ENCODE results near the gene ZNF613. TPM values are rescaled to one million over a fixed set of nuclear protein-coding genes. Genes with fewer than 3 reads are reported as not detected.
"Not testable (repeated sequence)": the region's sequence is repeated elsewhere in the genome, so short reads cannot be mapped to it uniquely, and the experiment has no call there.

ZNF613 gene
- total RNA-seq, 2 experiments from 2014 or later = 4.2 to 4.7 TPM

DNA sequence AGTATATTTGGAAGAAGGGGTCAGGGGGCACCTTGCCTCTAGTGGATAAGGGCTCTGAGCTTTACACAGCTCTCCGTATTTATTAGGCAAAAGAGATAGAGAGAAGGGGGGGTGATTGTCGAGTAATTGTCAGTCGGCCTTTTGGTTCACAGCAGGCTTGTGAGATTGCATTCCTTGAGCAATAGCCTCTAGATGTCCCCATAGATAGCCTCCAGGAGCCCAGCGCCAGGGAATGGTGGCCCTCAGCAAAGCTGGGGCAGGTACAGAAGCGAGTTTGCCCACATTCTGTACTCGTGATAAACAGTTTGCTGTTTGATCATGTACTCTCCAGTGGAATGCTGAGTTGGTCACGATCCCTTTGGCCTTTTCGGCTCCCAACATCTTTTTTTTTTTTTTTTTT lies 4.6 kb downstream of the ZNF613 start:
- CTCF ChIA-PET = no interaction called here
- POLR2A ChIA-PET = no interaction called here

DNA sequence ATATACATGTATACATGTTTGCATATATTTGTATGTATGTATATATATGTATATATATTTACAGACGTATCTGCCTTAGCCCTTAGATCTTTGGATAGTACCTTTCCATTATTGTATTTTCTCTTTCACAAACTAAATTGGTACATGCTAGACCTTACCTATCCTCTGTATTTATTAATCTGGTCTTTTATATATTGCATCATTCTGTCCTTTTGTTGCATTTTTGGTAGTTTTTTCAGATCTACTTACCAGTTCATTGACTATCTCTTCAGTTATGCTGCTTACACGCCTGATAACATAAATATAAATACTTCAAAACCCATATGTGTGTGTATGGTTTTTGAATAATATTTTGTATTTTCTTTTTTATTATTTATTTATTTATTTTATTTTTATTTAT lies 11.7 kb downstream of the ZNF613 start:
- ChIA-PET POLR2A (no interaction called here), CTCF (no interaction called here)

DNA sequence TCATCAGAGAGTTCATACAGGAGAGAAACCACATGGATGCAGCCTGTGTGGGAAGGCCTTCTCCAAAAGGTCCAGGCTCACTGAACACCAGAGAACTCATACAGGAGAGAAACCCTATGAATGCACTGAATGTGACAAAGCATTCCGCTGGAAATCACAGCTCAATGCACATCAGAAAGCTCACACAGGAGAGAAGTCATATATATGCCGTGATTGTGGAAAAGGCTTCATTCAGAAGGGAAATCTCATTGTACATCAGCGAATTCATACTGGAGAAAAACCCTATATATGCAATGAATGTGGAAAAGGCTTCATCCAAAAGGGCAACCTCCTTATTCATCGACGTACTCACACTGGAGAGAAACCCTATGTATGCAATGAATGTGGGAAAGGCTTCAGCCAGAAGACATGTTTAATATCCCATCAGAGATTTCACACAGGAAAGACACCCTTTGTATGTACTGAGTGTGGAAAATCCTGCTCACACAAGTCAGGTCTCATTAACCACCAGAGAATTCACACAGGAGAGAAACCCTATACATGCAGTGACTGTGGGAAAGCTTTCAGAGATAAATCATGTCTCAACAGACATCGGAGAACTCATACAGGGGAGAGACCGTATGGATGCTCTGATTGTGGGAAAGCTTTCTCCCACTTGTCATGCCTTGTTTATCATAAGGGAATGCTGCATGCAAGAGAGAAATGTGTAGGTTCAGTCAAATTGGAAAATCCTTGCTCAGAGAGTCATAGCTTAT lies 17.7 kb downstream of the ZNF613 start:
- CTCF ChIA-PET = no interaction called here
- POLR2A ChIA-PET = no interaction called here

DNA sequence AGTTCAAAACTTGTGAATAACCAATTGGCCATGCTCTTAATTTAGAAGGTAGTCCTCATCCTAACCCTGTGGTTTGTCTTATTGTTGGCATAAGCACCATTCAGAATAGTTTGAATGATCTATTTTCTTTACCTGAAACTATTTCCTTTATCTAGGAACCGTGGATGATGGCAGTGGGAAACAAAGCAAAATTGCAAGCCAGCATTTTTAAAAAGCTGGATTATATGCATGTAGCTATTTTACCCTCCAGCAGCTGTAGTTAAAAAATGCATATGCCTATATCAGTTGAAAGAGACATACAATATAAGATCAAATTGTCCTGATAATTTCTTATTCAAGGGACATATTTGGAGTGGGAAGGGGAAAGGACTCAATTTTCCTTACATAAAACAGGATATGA lies 19.3 kb downstream of the ZNF613 start:
- CTCF ChIA-PET = no interaction called here
- POLR2A ChIA-PET = no interaction called here

DNA sequence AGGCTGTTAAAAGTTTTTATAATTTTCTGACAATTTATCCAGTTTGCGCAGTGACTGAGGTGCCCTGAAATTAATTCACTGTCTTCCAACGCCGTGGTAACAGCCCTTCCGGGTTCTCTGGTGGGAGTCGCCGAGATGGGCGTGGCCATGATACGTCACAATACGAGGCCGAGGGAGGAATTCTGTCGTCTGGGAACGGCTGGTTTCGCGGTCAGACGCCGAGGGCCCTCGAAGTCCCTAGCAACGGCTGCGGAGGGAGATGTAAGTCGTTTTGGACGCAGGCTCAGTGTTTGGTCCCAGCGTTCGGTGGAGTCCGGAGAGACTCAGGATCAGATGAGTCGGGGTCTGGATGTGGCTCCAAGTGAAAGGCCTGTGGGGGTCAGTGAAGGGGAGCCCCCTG lies 21.7 kb downstream of the ZNF613 start:
- ChIA-PET POLR2A (no interaction called here), CTCF (no interaction called here)

DNA sequence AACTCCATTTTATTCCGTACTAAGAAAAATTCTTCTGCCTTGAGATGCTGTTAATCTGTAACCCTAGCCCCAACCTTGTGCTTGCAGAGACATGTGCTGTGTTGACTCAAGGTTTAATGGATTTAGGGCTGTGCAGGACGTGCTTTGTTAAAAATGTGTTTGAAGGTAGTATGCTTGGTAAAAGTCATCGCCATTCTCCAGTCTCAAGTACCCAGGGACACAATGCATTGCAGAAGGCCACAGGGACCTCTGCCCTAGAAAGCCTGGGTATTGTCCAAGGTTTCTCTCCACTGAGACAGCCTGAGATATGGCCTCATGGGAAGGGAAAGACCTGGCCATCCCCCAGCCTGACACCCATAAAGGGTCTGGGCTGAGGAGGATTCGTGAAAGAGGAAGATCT lies 30.6 kb downstream of the ZNF613 start:
- CTCF ChIA-PET, POLR2A ChIA-PET: not testable (repeated sequence)

DNA sequence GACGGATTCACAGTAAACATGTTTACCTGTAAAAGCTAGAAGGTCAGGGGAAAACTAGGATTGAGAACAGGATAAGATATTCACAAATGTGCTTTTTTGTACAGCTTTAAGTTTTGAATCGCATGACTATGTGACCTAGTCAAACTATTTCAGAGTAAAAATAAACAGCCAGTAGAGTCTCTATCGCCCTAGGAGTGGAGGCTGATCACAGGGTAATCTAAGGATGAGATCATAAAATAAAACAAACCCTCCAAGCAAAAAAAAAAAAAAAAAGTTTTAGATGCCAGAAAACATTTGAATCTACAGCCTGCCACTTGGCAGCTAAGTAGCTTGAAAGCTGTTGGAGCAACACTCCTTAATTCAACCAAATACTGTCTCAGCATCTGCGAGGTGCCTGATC lies 32.5 kb downstream of the ZNF613 start:
- CTCF ChIA-PET = interaction anchor here (0.6 kb wide), 1 partner anchor 433 kb away, joined by 3 read pairs; no protein-coding TSS in a partner anchor

DNA sequence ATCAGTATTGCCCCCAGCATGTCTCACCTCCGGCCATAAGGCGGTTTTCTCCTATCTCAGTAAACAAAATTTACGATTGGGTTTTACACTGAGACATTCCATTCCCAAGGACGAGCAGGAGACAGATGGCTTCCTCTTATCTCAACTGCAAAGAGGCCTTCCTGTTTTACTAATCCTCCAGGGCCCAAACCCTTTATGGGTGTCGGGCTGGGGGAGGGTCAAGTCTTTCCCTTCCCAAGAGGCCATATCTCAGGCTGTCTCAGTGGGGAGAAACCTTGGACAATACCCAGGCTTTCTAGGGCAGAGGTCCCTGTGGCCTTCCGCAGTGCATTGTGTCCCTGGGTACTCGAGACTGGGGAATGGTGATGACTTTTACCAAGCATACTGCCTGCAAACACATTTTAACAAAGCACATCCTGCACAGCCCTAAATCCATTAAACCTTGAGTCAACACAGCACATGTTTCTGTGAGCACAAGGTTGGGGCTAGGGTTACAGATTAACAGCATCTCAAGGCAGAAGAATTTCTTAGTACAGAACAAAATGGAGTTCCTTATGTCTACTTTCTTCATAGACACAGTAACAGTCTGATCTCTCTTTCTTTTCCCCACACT lies 33.5 kb downstream of the ZNF613 start:
- POLR2A ChIA-PET, CTCF ChIA-PET: not testable (repeated sequence)

More for the DNA sequence above, 32.5 kb downstream of the ZNF613 start:
- POLR2A ChIA-PET = no interaction called here

DNA sequence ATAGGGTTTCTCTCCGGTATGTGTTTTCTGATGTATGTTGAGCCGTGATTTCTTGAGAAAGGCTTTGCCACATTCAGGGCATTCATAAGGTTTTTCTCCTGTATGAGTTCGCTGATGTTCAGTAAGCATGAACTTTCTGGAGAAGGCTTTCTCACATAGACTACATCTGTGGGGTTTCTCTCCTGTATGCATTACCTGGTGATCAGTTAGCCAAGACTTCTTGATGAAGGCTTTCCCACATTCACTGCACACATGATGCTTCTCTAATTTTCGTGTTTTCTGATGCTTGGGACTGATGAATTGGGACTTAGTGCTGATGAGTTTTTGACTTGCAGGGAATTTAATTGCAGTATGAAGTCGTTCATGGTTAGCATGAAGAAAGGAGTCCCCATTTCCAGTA lies 38.3 kb downstream of the ZNF613 start:
- ChIA-PET POLR2A (no interaction called here), CTCF (no interaction called here)

DNA sequence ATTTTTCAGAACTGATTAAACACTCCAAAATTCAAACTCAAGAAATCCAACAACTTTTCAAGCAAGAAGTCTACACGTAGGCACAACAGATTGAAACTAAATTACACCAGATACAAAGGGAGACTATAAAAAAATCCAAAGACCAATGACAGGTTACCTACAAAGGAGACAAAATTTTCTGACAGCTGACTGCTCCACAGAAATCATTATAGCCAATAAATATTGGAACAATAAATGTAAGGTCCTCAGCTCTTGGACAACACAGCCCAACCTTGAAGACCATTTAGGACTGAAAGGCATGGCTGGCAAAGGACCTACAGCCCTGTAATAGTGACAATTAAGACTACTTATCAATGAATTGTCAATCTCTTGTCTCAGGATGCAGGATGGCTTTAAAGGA lies 43.4 kb downstream of the ZNF613 start:
- POLR2A ChIA-PET = no interaction called here
- CTCF ChIA-PET = no interaction called here

DNA sequence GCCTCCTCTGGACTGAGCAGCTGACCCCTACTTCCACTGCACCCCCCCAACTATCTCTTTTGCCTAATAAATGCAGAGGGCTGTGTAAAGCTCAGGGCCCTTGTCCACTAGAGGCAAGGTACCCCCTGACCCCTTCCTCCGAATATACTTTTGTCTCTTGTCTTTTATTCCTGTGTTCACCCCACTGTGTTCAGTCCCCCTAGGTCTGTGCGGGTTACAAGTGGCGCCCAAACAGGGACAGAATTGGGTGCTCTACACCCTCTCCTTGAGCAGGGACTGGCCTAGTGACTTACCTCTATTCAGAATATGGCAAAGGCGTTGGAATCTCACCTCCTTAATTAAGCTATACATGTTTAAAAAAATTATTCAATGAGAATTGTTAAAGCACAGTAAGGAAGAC lies 44.4 kb downstream of the ZNF613 start:
- ChIA-PET CTCF (interaction anchor here (0.6 kb wide), 1 partner anchor 24 kb away, joined by 4 read pairs; no protein-coding TSS in a partner anchor), POLR2A (no interaction called here)

DNA sequence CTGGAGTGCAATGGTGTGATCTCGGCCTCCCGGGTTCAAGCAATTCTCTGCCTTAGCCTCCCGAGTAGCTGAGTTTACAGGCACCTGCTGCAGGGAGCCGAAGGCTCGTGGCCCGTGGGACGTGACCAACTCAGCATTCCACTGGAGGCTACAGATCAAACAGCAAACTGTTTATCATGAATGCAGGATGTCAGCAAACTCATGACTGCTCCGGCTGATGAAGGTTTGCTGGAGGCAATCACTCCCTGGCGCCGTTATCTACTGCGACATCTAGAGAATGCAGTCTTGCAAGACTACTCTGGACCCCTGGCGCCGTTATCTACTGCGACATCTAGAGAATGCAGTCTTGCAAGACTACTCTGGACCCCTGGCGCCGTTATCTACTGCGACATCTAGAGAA lies 48.5 kb downstream of the ZNF613 start:
- CTCF ChIA-PET, POLR2A ChIA-PET: not testable (repeated sequence)

DNA sequence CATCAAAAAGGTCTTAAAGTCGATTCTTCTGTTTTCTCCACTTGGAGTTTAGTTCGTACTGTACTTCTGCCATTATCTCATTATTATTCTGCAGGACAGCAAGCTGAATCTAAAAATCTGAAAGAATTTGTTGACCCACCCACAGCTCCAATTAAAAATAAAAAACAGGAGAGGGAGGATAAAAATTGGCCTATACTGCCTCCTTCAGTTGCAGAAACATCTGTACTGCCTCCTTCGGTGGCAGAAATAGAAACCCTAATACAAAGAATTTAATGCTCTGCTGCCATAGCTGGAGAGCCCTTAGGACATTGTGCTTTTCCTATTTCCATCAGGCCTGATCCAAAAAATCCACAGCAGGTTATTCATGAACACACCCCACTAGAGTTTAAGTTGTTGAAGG lies 49.6 kb downstream of the ZNF613 start:
- ChIA-PET POLR2A (no interaction called here), CTCF (no interaction called here)

DNA sequence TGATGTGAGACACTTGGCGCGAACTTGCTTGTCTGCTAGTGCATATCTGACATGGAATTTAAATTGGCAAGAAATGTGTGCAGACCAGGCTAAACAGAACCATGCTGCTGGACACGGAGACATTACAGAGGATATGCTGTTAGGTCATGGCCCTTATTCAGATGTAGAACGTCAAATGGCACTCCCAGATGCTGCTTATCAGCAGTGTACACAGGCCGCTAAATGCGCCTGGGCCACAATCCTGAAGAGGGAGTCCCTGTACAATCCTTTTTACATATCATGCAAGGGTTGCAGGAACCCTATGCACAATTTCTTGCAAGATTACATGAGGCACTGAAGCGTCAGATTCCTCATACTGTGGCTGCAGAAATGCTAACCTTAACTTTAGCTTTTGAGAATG lies 50.1 kb downstream of the ZNF613 start:
- CTCF ChIA-PET = no interaction called here
- POLR2A ChIA-PET = no interaction called here

DNA sequence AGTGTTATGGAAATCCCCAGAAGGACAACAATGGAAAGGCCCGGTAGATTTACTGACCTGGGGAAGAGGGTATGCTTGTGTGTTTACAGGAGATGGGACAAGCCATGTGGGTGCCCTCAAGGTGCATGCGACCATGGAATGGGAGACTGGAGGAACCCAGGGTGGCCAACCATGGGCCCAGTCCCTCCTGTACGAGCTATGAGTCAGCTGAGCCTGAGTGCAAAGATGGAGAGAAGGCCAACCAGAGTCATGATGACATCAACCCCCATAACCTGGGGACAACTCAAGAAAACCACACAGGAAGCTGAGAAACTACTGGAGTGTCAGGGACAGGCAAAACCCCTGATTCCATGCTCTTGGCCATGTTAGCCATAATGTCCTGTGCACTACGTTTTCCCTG lies 51.6 kb downstream of the ZNF613 start:
- POLR2A ChIA-PET = no interaction called here

DNA sequence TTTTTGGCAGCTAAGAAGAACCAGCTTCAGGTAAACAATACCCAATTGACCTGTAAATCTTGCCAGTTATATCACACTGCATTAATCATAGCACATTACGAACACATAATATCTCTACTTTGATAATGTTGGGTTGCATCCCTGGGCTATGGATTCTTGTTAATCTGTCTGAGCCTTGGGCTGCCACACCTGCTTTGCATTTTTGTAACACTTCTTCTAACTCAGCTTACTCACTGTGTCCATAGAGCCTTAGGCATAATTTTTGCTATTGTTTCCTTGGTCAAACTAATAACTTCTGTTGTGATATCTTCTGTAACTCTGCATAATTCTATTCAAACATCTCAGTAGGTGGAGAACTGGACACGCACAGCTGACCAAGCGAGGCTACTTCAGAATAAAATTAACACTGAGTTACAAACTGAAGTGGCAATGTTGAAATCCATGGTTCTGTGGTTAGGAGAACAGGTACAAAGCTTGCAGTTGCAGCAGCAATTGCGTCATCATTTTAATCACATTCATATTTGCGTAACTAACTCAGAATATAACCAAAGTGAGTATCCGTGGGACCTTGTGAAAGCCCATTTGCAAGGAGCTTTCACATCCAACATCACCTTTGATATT lies 53.0 kb downstream of the ZNF613 start:
- POLR2A ChIA-PET = no interaction called here

More for the DNA sequence above, 51.6 kb downstream of the ZNF613 start:
- CTCF ChIA-PET = no interaction called here

DNA sequence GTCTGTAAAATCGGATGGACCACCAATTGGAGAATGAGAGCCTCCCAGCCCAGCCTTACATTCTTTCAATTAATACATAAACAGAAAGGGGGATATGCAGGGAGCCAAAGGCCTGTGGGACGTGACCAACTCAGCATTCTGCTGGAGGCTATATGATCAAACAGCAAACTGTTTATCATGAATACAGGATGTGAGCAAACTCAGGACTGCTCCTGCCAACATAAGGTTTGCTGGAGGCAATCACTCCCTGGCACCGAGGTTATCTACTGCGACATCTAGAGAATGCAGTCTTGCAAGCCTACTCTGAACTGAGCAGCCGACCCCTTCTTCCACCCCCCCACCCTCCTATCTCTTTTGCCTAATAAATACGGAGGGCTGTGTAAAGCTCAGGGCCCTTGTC lies 53.7 kb downstream of the ZNF613 start:
- POLR2A ChIA-PET = interaction anchor here (0.6 kb wide), 1 partner anchor 1920 kb away, joined by 4 read pairs; no protein-coding TSS in a partner anchor
- CTCF ChIA-PET = not testable (repeated sequence)

More for the DNA sequence above, 53.0 kb downstream of the ZNF613 start:
- CTCF ChIA-PET = no interaction called here

DNA sequence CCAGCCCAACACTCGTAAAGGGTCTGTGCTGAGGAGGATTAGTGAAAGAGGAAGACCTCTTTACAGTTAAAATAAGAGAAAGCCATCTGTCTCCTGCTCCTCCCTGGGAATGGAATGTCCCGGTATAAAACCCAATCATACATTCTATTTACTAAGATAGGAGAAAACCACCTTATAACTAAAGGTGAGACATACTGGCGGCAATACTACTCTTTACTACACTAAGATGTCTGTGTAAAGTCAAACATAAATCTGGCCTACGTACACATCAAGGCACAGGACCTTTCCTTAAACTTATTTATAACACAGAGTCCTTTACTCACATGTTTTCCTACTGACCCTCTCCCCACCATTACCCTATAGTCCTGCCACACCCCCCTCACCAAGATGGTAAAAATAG lies 56.1 kb downstream of the ZNF613 start:
- ChIA-PET CTCF (no interaction called here), POLR2A (no interaction called here)

DNA sequence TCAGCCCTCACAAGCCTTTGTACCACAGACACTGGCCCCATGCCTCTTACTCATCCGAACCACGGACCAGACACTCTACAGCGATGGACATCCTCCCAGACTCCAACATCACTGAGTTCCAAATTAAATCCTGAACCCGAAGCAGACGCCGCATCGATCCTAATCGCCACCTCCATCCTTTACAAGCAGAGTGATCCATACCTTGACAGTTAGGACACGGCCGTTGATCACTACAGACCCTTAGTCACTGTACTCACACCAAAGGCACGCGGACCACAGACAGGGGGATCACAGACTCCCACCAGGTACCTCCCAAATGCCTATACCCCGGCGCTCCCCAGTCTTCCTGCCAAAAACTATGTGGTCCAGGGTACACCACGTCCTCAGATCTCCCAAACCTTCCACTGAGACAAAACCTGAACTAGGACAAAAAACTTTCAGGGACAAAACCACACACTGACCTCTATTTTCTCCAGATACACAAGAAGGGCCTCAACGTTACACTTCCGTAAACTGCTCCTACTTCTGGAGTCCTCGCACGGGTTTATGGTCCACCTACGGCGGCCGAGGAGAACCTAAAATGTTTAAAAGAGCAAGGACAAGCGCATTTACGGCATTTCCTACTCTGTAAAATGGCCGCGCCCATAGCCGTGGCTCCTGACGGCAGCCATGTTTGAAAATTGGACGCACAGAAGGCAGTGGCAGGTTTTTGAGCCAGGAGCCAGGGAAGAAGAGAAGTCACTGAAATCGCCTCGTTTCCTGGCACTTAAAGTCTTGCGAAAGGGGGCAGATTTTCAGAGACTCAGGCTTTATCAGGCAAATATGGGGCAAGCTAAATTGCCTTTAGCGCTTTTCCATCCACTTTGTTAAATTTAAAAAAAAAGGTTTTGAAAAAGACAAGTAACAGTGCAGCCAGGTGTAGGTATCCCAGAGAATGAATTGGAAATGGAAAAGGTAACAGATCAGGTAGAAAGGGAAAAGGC lies 59.3 kb downstream of the ZNF613 start, which contains the start of gene ZNF350:
TSS of gene ZNF350 (minus strand) at position 532 of the 983 bp plus-strand sequence. CDS start 12,480 bp downstream, outside the sequence.
- ChIA-PET POLR2A (no interaction called here), CTCF (no interaction called here)

DNA sequence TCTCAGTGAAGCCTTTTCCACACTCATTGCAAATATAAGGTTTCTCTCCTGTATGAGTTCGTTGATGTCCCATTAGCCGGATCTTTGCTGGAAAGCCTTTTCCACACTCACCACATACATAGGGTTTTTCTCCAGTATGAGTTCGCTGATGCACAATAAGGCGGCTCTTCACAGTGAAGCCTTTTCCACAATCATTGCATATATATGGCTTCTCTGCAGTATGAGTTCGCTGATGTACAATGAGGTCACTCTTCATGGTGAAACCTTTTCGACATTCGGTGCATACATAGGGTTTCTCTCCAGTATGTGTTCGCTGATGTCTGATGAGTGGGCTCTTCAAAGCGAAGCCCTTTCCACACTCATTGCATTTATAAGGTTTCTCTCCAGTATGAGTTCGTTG lies 66.2 kb downstream of the ZNF613 start:
- ChIA-PET CTCF (no interaction called here), POLR2A (no interaction called here)

All from activated CD8-positive, alpha-beta memory T cell treated with anti-CD3 and anti-CD28 coated beads for 36 hours (primary cell).